ENCODE measurements around the gene CHST6. TPM values are rescaled to one million over a fixed set of nuclear protein-coding genes. Genes with fewer than 3 reads are reported as not detected.

CHST6 gene
- total and polyA plus RNA-seq, 2 donors from 2014 or later = 0.04 to 0.79 TPM

GRCh38 chr16:75534560-75535205 lies 39.4 kb upstream of the CHST6 start:
- no peaks in the 10 kb centered on the region for H3K36me3 ChIP-seq (ENCODE audit: control insufficient read depth in 2 of 3, insufficient read depth in 3 of 3, low read length in 3 of 3)

GRCh38 chr16:75532791-75533190 lies 37.5 kb upstream of the CHST6 start:
- no peak overlapping the region for H3K4me3 ChIP-seq (ENCODE audit: low read length in 3 of 3)
- TF ChIP-seq, protein P1, sequence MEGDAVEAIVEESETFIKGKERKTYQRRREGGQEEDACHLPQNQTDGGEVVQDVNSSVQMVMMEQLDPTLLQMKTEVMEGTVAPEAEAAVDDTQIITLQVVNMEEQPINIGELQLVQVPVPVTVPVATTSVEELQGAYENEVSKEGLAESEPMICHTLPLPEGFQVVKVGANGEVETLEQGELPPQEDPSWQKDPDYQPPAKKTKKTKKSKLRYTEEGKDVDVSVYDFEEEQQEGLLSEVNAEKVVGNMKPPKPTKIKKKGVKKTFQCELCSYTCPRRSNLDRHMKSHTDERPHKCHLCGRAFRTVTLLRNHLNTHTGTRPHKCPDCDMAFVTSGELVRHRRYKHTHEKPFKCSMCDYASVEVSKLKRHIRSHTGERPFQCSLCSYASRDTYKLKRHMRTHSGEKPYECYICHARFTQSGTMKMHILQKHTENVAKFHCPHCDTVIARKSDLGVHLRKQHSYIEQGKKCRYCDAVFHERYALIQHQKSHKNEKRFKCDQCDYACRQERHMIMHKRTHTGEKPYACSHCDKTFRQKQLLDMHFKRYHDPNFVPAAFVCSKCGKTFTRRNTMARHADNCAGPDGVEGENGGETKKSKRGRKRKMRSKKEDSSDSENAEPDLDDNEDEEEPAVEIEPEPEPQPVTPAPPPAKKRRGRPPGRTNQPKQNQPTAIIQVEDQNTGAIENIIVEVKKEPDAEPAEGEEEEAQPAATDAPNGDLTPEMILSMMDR (IDR thresholded peaks at IDR 0.05; ENCODE audit: borderline replicate concordance, extremely low read depth, insufficient read depth) = no peak
- H3K27me3 ChIP-seq (ENCODE audit: control insufficient read depth, insufficient read depth, low read length) = no peaks in the 10 kb centered on the region
- DNase-seq (peak in 1 of 5 donors; percentile 21), FAIRE-seq (no peak)
- H3K9ac ChIP-seq (ENCODE audit: low read length in 3 of 3) = no peak overlapping the region
- H3K36me3 ChIP-seq (ENCODE audit: control insufficient read depth in 2 of 3, insufficient read depth in 3 of 3, low read length in 3 of 3) = no peaks in the 10 kb centered on the region
- H3K27ac ChIP-seq (ENCODE audit: low read depth in 2 of 2, low read length in 2 of 2) = no peak overlapping the region
- H3K9me3 ChIP-seq (ENCODE audit: control insufficient read depth in 2 of 3, insufficient read depth in 1 of 3, low read length in 3 of 3) = no peaks in the 10 kb centered on the region
- intact Hi-C loops (cut with DNase I) = no loop called here
- no peaks in the 10 kb centered on the region for H3K4me1 ChIP-seq (ENCODE audit: control insufficient read depth in 2 of 3, insufficient read depth in 2 of 3, low read depth in 1 of 3, low read length in 3 of 3)

More at GRCh38 chr16:75534560-75535205, 39.4 kb upstream of the CHST6 start:
- DNase-seq (peak in 4 of 5 donors; percentile 15 to 65 (median 52)), FAIRE-seq (no peak)
- Histone ChIP-seq H3K4me3 (ENCODE audit: low read length in 3 of 3) (no peak overlapping the region), H3K27ac (ENCODE audit: low read depth in 2 of 2, low read length in 2 of 2) (no peak overlapping the region), H3K9ac (ENCODE audit: low read length in 3 of 3) (no peak overlapping the region), H3K4me1 (ENCODE audit: control insufficient read depth in 2 of 3, insufficient read depth in 2 of 3, low read depth in 1 of 3, low read length in 3 of 3) (no peaks in the 10 kb centered on the region), H3K27me3 (ENCODE audit: control insufficient read depth, insufficient read depth, low read length) (no peaks in the 10 kb centered on the region), H3K9me3 (ENCODE audit: control insufficient read depth in 2 of 3, insufficient read depth in 1 of 3, low read length in 3 of 3) (no peaks in the 10 kb centered on the region)
- TF ChIP-seq, protein P1 (IDR thresholded peaks at IDR 0.05; ENCODE audit: borderline replicate concordance, extremely low read depth, insufficient read depth) = no peak
- intact Hi-C loops (cut with DNase I) = no loop called here

DNA sequence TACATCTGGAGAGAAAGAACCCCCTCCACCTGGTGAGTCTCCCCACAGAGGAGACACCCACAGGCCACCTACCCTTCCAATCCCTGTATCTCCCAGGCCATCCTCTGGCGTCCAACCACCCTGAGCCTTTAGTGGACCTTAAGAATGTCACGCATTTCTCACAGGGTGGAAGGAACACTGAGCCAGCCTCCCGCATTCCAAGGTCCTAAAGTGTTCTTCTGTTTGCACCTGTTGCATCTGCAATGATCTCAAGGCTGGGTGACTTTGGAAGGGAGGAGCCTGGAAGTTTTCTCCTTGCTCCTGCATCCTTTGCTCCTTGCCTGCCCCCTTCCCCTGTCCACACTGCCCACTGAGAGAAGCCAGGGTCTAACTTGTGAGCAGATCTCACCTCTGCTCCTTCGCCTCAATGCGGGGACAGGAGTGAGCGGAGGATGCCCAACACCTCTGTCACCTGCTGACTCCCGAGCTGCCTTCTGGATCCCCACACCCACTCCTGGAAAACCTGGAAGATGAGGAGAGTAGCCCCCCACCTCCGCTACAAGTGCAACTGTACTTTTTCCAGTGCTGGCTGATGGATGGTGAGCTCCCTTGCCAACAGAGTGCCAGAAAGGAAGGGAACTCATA lies 37.0 kb upstream of the CHST6 start:
- H3K27ac ChIP-seq (ENCODE audit: low read depth in 2 of 2, low read length in 2 of 2) = no peak overlapping the region
- H3K9ac ChIP-seq (ENCODE audit: low read length in 3 of 3) = no peak overlapping the region
- TF ChIP-seq, protein P1 (IDR thresholded peaks at IDR 0.05; ENCODE audit: borderline replicate concordance, extremely low read depth, insufficient read depth) = no peak
- no peaks in the 10 kb centered on the region for H3K27me3 ChIP-seq (ENCODE audit: control insufficient read depth, insufficient read depth, low read length)
- DNase-seq (peak in 1 of 5 donors; percentile 37), FAIRE-seq (no peak)
- H3K36me3 ChIP-seq (ENCODE audit: control insufficient read depth in 2 of 3, insufficient read depth in 3 of 3, low read length in 3 of 3) = no peaks in the 10 kb centered on the region
- H3K9me3 ChIP-seq (ENCODE audit: control insufficient read depth in 2 of 3, insufficient read depth in 1 of 3, low read length in 3 of 3) = no peaks in the 10 kb centered on the region
- intact Hi-C loops (cut with DNase I) = no loop called here
- no peak overlapping the region for H3K4me3 ChIP-seq (ENCODE audit: low read length in 3 of 3)
- no peaks in the 10 kb centered on the region for H3K4me1 ChIP-seq (ENCODE audit: control insufficient read depth in 2 of 3, insufficient read depth in 2 of 3, low read depth in 1 of 3, low read length in 3 of 3)
